SU-DHL-6 (cell line): Measurements from ENCODE around the gene CA5A.

ENCODE experiments used
- H2AFZ ChIP-seq: fragments of 200-600 bp; sonication (generic); 2 replicates; pipeline ENCODE4 v1.6.1; 2014; ENCODE audit warnings: low read depth, mild to moderate bottlenecking, moderate library complexity, mixed read lengths, antibody characterized with exemption, low read length; ENCODE audit not compliant: severe bottlenecking
- H3F3A ChIP-seq: fragments of 200-600 bp; shearing (Covaris generic); 2 replicates; pipeline ENCODE4 v1.6.0; 2016; ENCODE audit warnings: antibody characterized with exemption, mild to moderate bottlenecking; ENCODE audit not compliant: insufficient read depth
- H3K27ac ChIP-seq: fragments of 200-600 bp; sonication (generic); 2 replicates; pipeline ENCODE4 v1.5.1; 2016; ENCODE audit warnings: low read depth, mild to moderate bottlenecking, low read length, moderate library complexity, mixed read lengths
- H3K27me3 ChIP-seq: fragments of 200-600 bp; sonication (generic), shearing (Covaris generic); 2 replicates; pipeline ENCODE4 v1.6.0; 2014; ENCODE audit warnings: mild to moderate bottlenecking, low read length
- H3K36me3 ChIP-seq: fragments of 200-600 bp; sonication (generic); 2 replicates; pipeline ENCODE4 v1.6.1; 2014; ENCODE audit warnings: mild to moderate bottlenecking, low read length, mixed read lengths
- H3K4me2 ChIP-seq: fragments of 300-600, 200-600 bp; shearing (Covaris generic), sonication (generic); 2 replicates; pipeline ENCODE4 v1.6.0; 2014; ENCODE audit warnings: low read length, low read depth, mild to moderate bottlenecking; ENCODE audit not compliant: poor library complexity, severe bottlenecking
- H3K4me3 ChIP-seq: fragments of 200-600 bp; sonication (generic); 2 replicates; pipeline ENCODE4 v1.5.1; 2014; ENCODE audit warnings: antibody characterized with exemption, low read length, mild to moderate bottlenecking, mixed read lengths; ENCODE audit not compliant: insufficient read depth, poor library complexity, severe bottlenecking
- H3K79me2 ChIP-seq: fragments of 200-600 bp; sonication (generic); 2 replicates; pipeline ENCODE4 v1.6.1; 2014; ENCODE audit warnings: mild to moderate bottlenecking, low read length, moderate library complexity; ENCODE audit not compliant: insufficient read depth
- H3K9ac ChIP-seq: fragments of 200-600 bp; sonication (generic); 2 replicates; pipeline ENCODE4 v1.7.0; 2014; ENCODE audit warnings: mild to moderate bottlenecking, low read length
- H3K9me2 ChIP-seq: fragments of 200-600 bp; sonication (generic); replicated peaks from 2 replicates; pipeline ENCODE4 v1.6.1; 2014; ENCODE audit warnings: low read length; ENCODE audit not compliant: insufficient read depth
- H3K9me3 ChIP-seq: fragments of 200-600 bp; sonication (generic); 2 replicates; pipeline ENCODE4 v1.6.1; 2014; ENCODE audit warnings: low read length, mixed read lengths; ENCODE audit not compliant: insufficient read depth
- H4K20me1 ChIP-seq: fragments of 200-600 bp; sonication (generic); 2 replicates; pipeline ENCODE4 v1.6.1; 2014; ENCODE audit warnings: low read depth, mild to moderate bottlenecking, antibody characterized with exemption, low read length, moderate library complexity, mixed read lengths
- CTCF ChIP-seq: fragments of 200-600 bp; sonication (generic); IDR thresholded peaks from one replicate; pipeline ENCODE4 v1.5.1; 2017; ENCODE audit warnings: antibody characterized with exemption, mild to moderate bottlenecking, low read length, moderate library complexity; ENCODE audit not compliant: insufficient read depth, poor library complexity, severe bottlenecking
- EZH2phosphoT487 ChIP-seq: fragments of 200-600 bp; sonication (generic), shearing (Covaris generic); conservative IDR thresholded peaks from 2 replicates; pipeline ENCODE4 v1.6.1; 2018; ENCODE audit warnings: mild to moderate bottlenecking, antibody characterized with exemption, low read length, moderate library complexity, mixed read lengths

Gene CA5A

GRCh38 chr16:87968541-87968940 lies 32.2 kb upstream of the CA5A start:
- Histone ChIP-seq H3F3A (no peaks in the 10 kb centered on the region), H3K9me3 (no peaks in the 10 kb centered on the region; the same call in 1 of the 2 replicates), H2AFZ (no peak overlapping the region), H3K27me3 (no peaks in the 10 kb centered on the region), H3K36me3 (peaks cover 3% of the 10 kb centered on the region; the same call in 1 of the 2 replicates), H3K9me2 (no peaks in the 10 kb centered on the region), H3K4me3 (no peak overlapping the region), H3K4me2 (no peak overlapping the region), H3K79me2 (peaks cover 87% of the 10 kb centered on the region), H3K27ac (no peak overlapping the region), H4K20me1 (no peaks in the 10 kb centered on the region; the same call in 1 of the 2 replicates), H3K9ac (no peak overlapping the region)
- TF ChIP-seq CTCF (no peak), EZH2phosphoT487 (no peak)

DNA sequence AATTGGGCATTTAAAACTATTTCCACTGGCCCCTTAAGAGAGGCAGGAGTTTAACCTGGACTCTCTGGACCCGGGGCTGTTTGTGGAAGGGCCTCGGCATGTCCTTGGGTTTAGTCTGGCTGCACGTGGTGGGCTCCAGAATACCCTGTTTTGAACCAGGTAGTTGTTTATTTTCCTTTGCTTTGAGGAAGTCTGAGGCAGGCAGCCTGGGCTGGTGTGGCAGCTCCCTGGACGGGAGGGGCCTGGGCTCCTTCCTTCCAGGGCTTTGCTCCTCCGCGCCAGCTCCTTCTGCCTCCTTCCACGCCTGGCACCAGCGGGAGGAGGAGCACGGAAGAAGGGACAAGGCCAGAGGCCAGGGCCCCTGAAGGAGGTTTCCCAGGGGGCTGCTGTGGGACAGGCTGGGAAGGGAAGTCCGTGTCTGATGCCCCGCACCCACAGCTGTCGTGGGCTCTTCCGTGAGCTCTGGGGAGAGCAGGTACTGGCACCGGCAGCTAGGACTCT lies 30.4 kb upstream of the CA5A start:
- Histone ChIP-seq H3K9ac (no peak overlapping the region), H3K36me3 (peaks cover 3% of the 10 kb centered on the region; the same call in 1 of the 2 replicates), H3K4me3 (no peak overlapping the region), H4K20me1 (no peaks in the 10 kb centered on the region; the same call in 1 of the 2 replicates), H2AFZ (no peak overlapping the region), H3K9me3 (no peaks in the 10 kb centered on the region; the same call in 1 of the 2 replicates), H3K9me2 (no peaks in the 10 kb centered on the region), H3F3A (no peaks in the 10 kb centered on the region), H3K79me2 (peaks cover 84% of the 10 kb centered on the region), H3K27me3 (no peaks in the 10 kb centered on the region), H3K4me2 (no peak overlapping the region), H3K27ac (no peak overlapping the region)
- TF ChIP-seq CTCF = no peak
- TF ChIP-seq EZH2phosphoT487 = no peak

DNA sequence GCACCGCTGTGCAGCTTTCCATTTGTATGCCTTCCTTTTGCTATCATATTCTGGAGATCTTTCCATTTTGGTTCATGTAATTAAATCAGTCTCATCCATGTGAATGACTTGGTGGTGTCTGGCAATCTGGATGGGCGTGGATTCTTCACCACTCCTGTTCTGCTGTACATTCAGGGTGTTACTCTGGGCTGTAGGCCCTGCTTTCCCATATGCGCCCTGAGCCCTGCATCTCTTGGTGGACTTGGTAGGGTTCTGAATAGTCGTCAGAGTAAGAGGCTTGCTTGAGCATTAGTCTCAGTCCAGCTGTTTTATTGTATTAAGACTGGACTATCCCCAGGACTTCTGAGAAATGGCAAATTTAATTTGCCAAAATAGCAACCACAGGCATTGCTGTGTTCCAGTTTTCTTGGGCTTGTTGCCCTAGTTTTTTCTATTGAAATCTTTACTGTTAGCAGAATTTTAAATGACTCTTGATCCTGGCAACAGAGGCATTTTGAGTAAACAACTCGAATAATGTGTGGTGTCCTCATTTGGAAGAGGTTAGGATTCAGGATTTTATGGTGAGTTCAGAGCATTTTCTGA lies 29.8 kb upstream of the CA5A start:
- TF ChIP-seq EZH2phosphoT487 (no peak), CTCF (no peak)
- H3K4me2 ChIP-seq = no peak overlapping the region
- H3K27ac ChIP-seq = no peak overlapping the region
- no peaks in the 10 kb centered on the region for H3F3A ChIP-seq
- peaks cover 2% of the 10 kb centered on the region; the same call in 1 of the 2 replicates for H3K36me3 ChIP-seq
- H3K9me3 ChIP-seq = no peaks in the 10 kb centered on the region
- H2AFZ ChIP-seq = no peak overlapping the region
- H3K27me3 ChIP-seq = no peaks in the 10 kb centered on the region
- no peak overlapping the region for H3K4me3 ChIP-seq
- H3K9ac ChIP-seq = no peak overlapping the region
- H3K79me2 ChIP-seq = peaks cover 84% of the 10 kb centered on the region
- no peaks in the 10 kb centered on the region for H3K9me2 ChIP-seq
- no peaks in the 10 kb centered on the region; the same call in 1 of the 2 replicates for H4K20me1 ChIP-seq
